HS-5 (cell line): ENCODE results near the gene DBET.
"Not testable (repeated sequence)": the region's sequence is repeated elsewhere in the genome, so short reads cannot be mapped to it uniquely, and the experiment has no call there.

Experiments
- DNase-seq: peaks from one replicate; pipeline ENCODE4 v3.0.0-alpha.2; 2012; ENCODE audit warnings: low read depth

Gene DBET

GRCh38 chr4:190049378-190050239 is 14.7 kb upstream of the DBET start:
- DNase-seq = not testable (repeated sequence)

GRCh38 chr4:190058997-190059396 is 5.3 kb upstream of the DBET start:
- not testable (repeated sequence) for DNase-seq

- DNase-seq = not testable (repeated sequence)
These were observed 503 bp downstream of the DBET start for GRCh38 chr4:190064805-190065204.

- not testable (repeated sequence) for DNase-seq
These were observed 4.0 kb downstream of the DBET start for GRCh38 chr4:190068351-190068750.

GRCh38 chr4:190093052-190093451 is 28.8 kb downstream of the DBET start:
- DNase-seq = not testable (repeated sequence)

GRCh38 chr4:190094031-190094430 is 29.7 kb downstream of the DBET start:
- not testable (repeated sequence) for DNase-seq

GRCh38 chr4:190095335-190095734 is 31.0 kb downstream of the DBET start:
- not testable (repeated sequence) for DNase-seq

GRCh38 chr4:190099605-190100004 is 35.3 kb downstream of the DBET start:
- not testable (repeated sequence) for DNase-seq

- DNase-seq = not testable (repeated sequence)
These were observed 37.2 kb downstream of the DBET start for GRCh38 chr4:190101525-190101924.

- DNase-seq = not testable (repeated sequence)
These were observed 41.9 kb downstream of the DBET start for GRCh38 chr4:190106191-190106590.

- DNase-seq = not testable (repeated sequence)
These were observed 42.5 kb downstream of the DBET start for GRCh38 chr4:190106611-190107480.

GRCh38 chr4:190107766-190108485 is 43.6 kb downstream of the DBET start:
- not testable (repeated sequence) for DNase-seq

GRCh38 chr4:190108756-190109155 is 44.5 kb downstream of the DBET start:
- not testable (repeated sequence) for DNase-seq

- not testable (repeated sequence) for DNase-seq
These were observed 45.2 kb downstream of the DBET start for GRCh38 chr4:190109390-190110011.

- DNase-seq = not testable (repeated sequence)
These were observed 45.7 kb downstream of the DBET start for GRCh38 chr4:190110033-190110432.

GRCh38 chr4:190110570-190111295 is 46.4 kb downstream of the DBET start:
- DNase-seq = not testable (repeated sequence)

- DNase-seq = not testable (repeated sequence)
These were observed 48.6 kb downstream of the DBET start for GRCh38 chr4:190112879-190113278.

- not testable (repeated sequence) for DNase-seq
These were observed 50.7 kb downstream of the DBET start for GRCh38 chr4:190114991-190115390.
